HepG2 (cell line): Measurements from ENCODE around the gene CKAP5. TPM values are rescaled to one million over a fixed set of nuclear protein-coding genes. Genes with fewer than 3 reads are reported as not detected.

Source experiments
- CENPBD1 ChIP-seq: sonication (generic); formaldehyde crosslinking; IDR thresholded peaks from 2 replicates; pipeline ENCODE4 v1.8.0; 2022; ENCODE audit warnings: missing genetic modification reagents, low read depth, mild to moderate bottlenecking, borderline replicate concordance
- IRF9 ChIP-seq: sonication (generic); formaldehyde crosslinking; IDR thresholded peaks from 2 replicates; pipeline ENCODE4 v1.8.0; 2022; ENCODE audit warnings: missing genetic modification reagents, mild to moderate bottlenecking, borderline replicate concordance
- ISL2 ChIP-seq: sonication (generic); formaldehyde crosslinking; IDR thresholded peaks from 2 replicates; pipeline ENCODE4 v1.5.0; 2020; ENCODE audit warnings: missing genetic modification reagents
- MIER2 ChIP-seq: IDR thresholded peaks from 2 replicates; pipeline ENCODE4 v1.6.1; 2016; ENCODE audit warnings: missing biosample characterization, missing genetic modification reagents
- RARA ChIP-seq: IDR thresholded peaks from 2 replicates; pipeline ENCODE4 v1.6.1; 2016; ENCODE audit warnings: missing genetic modification reagents, missing compliant biosample characterization
- SAP130 ChIP-seq: IDR thresholded peaks from 2 replicates; pipeline ENCODE4 v1.6.1; 2016; ENCODE audit warnings: low read depth
- SNAI1 ChIP-seq: sonication (generic); formaldehyde crosslinking; IDR thresholded peaks from 2 replicates; pipeline ENCODE4 v1.5.0; 2020; ENCODE audit warnings: mild to moderate bottlenecking, missing genetic modification reagents, borderline replicate concordance
- SOX13 ChIP-seq, 3 experiments: fragments of 450-650 bp in 1 of 3; sonication (generic) in 1 of 3; formaldehyde crosslinking in 1 of 3; IDR thresholded peaks in 2 of 3; conservative IDR thresholded peaks in 1 of 3; 2 replicates each; pipeline versions ENCODE4 v1.5.0 to v1.6.1; 2016 to 2020; ENCODE audit warnings: antibody characterized with exemption in 1 of 3, mild to moderate bottlenecking in 1 of 3, missing compliant biosample characterization in 1 of 3, missing genetic modification reagents in 1 of 3, moderate library complexity in 1 of 3
- TCF7 ChIP-seq: sonication (generic); IDR thresholded peaks from 2 replicates; pipeline ENCODE4 v1.6.1; 2016; ENCODE audit warnings: antibody characterized with exemption, low read depth
- TFDP2 ChIP-seq: sonication (generic); formaldehyde crosslinking; IDR thresholded peaks from 2 replicates; pipeline ENCODE4 v1.4.0; 2020; ENCODE audit warnings: missing genetic modification reagents
- TRIM24 ChIP-seq: sonication (generic); formaldehyde crosslinking; IDR thresholded peaks from 2 replicates; pipeline ENCODE4 v1.8.0; 2022; ENCODE audit warnings: mild to moderate bottlenecking, missing genetic modification reagents
- ZBTB21 ChIP-seq: sonication (generic); formaldehyde crosslinking; IDR thresholded peaks from 2 replicates; pipeline ENCODE4 v1.4.0; 2020; ENCODE audit warnings: missing genetic modification reagents
- ZBTB44 ChIP-seq: sonication (generic); formaldehyde crosslinking; IDR thresholded peaks from 2 replicates; pipeline ENCODE4 v1.4.0; 2020; ENCODE audit warnings: missing genetic modification reagents
- ZIK1 ChIP-seq: sonication (generic); formaldehyde crosslinking; IDR thresholded peaks from 2 replicates; pipeline ENCODE4 v1.5.0; 2020; ENCODE audit warnings: mild to moderate bottlenecking, low read depth, missing genetic modification reagents, borderline replicate concordance
- ZNF253 ChIP-seq: sonication (generic); formaldehyde crosslinking; IDR thresholded peaks from 2 replicates; pipeline ENCODE4 v1.8.0; 2022; ENCODE audit warnings: mild to moderate bottlenecking, missing genetic modification reagents, borderline replicate concordance
- ZNF30 ChIP-seq: sonication (generic); formaldehyde crosslinking; IDR thresholded peaks from 2 replicates; pipeline ENCODE4 v1.5.0; 2020; ENCODE audit warnings: mild to moderate bottlenecking, missing genetic modification reagents
- ZNF331 ChIP-seq: sonication (generic); formaldehyde crosslinking; IDR thresholded peaks from 2 replicates; pipeline ENCODE4 v1.4.0; 2020; ENCODE audit warnings: missing genetic modification reagents
- ZNF597 ChIP-seq: sonication (generic); formaldehyde crosslinking; IDR thresholded peaks from 2 replicates; pipeline ENCODE4 v1.5.0; 2020; ENCODE audit warnings: missing genetic modification reagents
- ZNF629 ChIP-seq: sonication (generic); formaldehyde crosslinking; conservative IDR thresholded peaks from 2 replicates; pipeline ENCODE4 v1.5.0; 2020; ENCODE audit warnings: missing genetic modification reagents
- ZNF746 ChIP-seq: sonication (generic); formaldehyde crosslinking; IDR thresholded peaks from 2 replicates; pipeline ENCODE4 v1.8.0; 2022; ENCODE audit warnings: mild to moderate bottlenecking, missing genetic modification reagents
- ZNF792 ChIP-seq: IDR thresholded peaks from 2 replicates; pipeline ENCODE4 v1.6.1; 2016
- ZNF878 ChIP-seq: sonication (generic); formaldehyde crosslinking; IDR thresholded peaks from 2 replicates; pipeline ENCODE4 v1.8.1; 2023; ENCODE audit warnings: mild to moderate bottlenecking, missing genetic modification reagents, moderate library complexity
- ZSCAN21 ChIP-seq: sonication (generic); formaldehyde crosslinking; IDR thresholded peaks from 2 replicates; pipeline ENCODE4 v1.8.0; 2022; ENCODE audit warnings: mild to moderate bottlenecking, missing genetic modification reagents, moderate library complexity, borderline replicate concordance
- ZSCAN31 ChIP-seq: sonication (generic); formaldehyde crosslinking; IDR thresholded peaks from 2 replicates; pipeline ENCODE4 v1.5.0; 2020; ENCODE audit warnings: low read depth, mild to moderate bottlenecking, missing genetic modification reagents
- polyA plus RNA-seq, 8 experiments: library from polyadenylated mRNA; depleted of rRNA in 3 of 8; stranded (reverse) in 7 of 8; unstranded in 1 of 8; fragments of >200 nt; fragmentation: Illumina TruSeq in 4 of 8; extraction: Trizol in 4 of 8; gene quantifications; 2 replicates each; pipeline versions ENCODE4 v1.2.1 to v1.2.3, GENCODE V29; 2011 to 2016; ENCODE audit warnings: low read depth in 4 of 8, missing spikeins in 1 of 8, mixed read lengths in 1 of 8; ENCODE audit not compliant: insufficient read depth in 1 of 8
- total RNA-seq, 5 experiments: library from RNA; depleted of rRNA; stranded (reverse); fragments of >200 nt; fragmentation: Illumina TruSeq; extraction: Trizol; gene quantifications; 2 replicates each; pipeline ENCODE4 v1.2.3, GENCODE V29; 2016; ENCODE audit warnings: low read depth in 1 of 5

Gene CKAP5
- total and polyA plus RNA-seq, 2 of the 13 experiments (the other 11 are each of a cell fraction or from before 2014, with no cell fraction given): 79.2 to 103 TPM

- peak; percentile 66 for TF ChIP-seq TFDP2 (CRISPR knock-in tag)
- TF ChIP-seq ZNF253: peak; percentile 77; the same call in 1 of the 2 replicates
- TF ChIP-seq ZNF629 (CRISPR knock-in tag): peak; percentile 38; the same call in 1 of the 2 replicates
- TF ChIP-seq ZNF30 (CRISPR knock-in tag): no peak
- peak; percentile 94 for TF ChIP-seq ZNF878 (CRISPR knock-in tag)
- TF ChIP-seq MIER2 (CRISPR knock-in tag): no peak
- TF ChIP-seq ZNF331: peak; percentile 77; the same call in 1 of the 2 replicates
- TF ChIP-seq RARA (CRISPR knock-in tag): peak; percentile 86
- peak; percentile 61 for TF ChIP-seq SAP130
- TF ChIP-seq SNAI1: 0 out of 2 replicates have a peak, but pooled peaks have one; percentile 39
- TF ChIP-seq ZBTB44 (CRISPR knock-in tag): no peak
- peak; percentile 53; the same call in 1 of the 2 replicates for TF ChIP-seq ISL2 (CRISPR knock-in tag)
- peak; percentile 67; the same call in 1 of the 2 replicates for TF ChIP-seq ZSCAN31
- peak; percentile 81; the same call in 1 of the 2 replicates for TF ChIP-seq ZSCAN21 (CRISPR knock-in tag)
- peak; percentile 39; the same call in 1 of the 2 replicates for TF ChIP-seq ZBTB21 (CRISPR knock-in tag)
- TF ChIP-seq TRIM24: 0 out of 2 replicates have a peak, but pooled peaks have one; percentile 15
- no peak for TF ChIP-seq ZNF597
- no peak for TF ChIP-seq CENPBD1
- peak; percentile 78 for TF ChIP-seq TCF7
- peak; percentile 73; the same call in 1 of the 2 replicates for TF ChIP-seq ZNF792 (CRISPR knock-in tag)
- peak; percentile 75; the same call in 1 of the 2 replicates for TF ChIP-seq ZNF746 (CRISPR knock-in tag)
- TF ChIP-seq ZIK1: 0 out of 2 replicates have a peak, but pooled peaks have one; percentile 54
- peak; percentile 38; the same call in 1 of the 2 replicates for TF ChIP-seq IRF9
- TF ChIP-seq SOX13 (IDR thresholded peaks at IDR 0.05): no peak
- TF ChIP-seq SOX13 (CRISPR knock-in tag; conservative IDR thresholded peaks at IDR 0.05 in 1 of 2, IDR thresholded peaks at IDR 0.05 in 1 of 2): peak in 1 of 2 experiments; percentile 67; a peak in 2 of 4 replicates
These were observed 150.5 kb downstream of the CKAP5 start (continued) for GRCh38 chr11:46695345-46696211.
